MM.1S (cell line): Measurements from ENCODE around the gene UBN2.
"Not testable (repeated sequence)": the region's sequence is repeated elsewhere in the genome, so short reads cannot be mapped to it uniquely, and the experiment has no call there.

Source experiments
- EZH2 ChIP-seq: fragments of 300-600 bp; sonication (generic); optimal IDR thresholded peaks from 2 replicates; pipeline ENCODE3; 2017; ENCODE audit warnings: low read depth, mild to moderate bottlenecking, antibody characterized with exemption, low read length, mixed read lengths
- EZH2phosphoT487 ChIP-seq: fragments of 300-600 bp; sonication (generic); IDR thresholded peaks from 2 replicates; pipeline ENCODE4 v1.6.1; 2018; ENCODE audit warnings: antibody characterized with exemption, low read length
- TF ChIP-seq, protein P1 (sequence below): fragments of 300-600 bp; sonication (generic); IDR thresholded peaks from 2 replicates; pipeline ENCODE4 v1.5.1; 2016; ENCODE audit warnings: antibody characterized with exemption, low read length, mixed read lengths

DNA sequence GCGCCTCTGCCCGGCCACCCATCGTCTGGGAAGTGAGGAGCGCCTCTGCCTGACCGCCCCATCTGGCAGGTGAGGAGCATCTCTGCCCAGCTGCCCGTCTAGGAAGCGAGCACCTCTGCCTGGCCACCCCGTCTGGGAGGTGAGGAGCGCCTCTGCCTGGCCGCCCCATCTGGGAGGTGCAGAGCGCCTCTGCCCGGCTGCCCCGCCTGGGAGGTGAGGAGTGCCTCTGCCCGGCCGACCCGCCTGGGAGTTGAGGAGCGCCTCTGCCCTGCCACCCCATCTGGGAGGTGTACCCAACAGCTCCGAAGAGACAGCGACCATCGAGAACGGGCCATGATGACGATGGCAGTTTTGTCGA is 4.9 kb upstream of the UBN2 start:
- TF ChIP-seq, protein P1, sequence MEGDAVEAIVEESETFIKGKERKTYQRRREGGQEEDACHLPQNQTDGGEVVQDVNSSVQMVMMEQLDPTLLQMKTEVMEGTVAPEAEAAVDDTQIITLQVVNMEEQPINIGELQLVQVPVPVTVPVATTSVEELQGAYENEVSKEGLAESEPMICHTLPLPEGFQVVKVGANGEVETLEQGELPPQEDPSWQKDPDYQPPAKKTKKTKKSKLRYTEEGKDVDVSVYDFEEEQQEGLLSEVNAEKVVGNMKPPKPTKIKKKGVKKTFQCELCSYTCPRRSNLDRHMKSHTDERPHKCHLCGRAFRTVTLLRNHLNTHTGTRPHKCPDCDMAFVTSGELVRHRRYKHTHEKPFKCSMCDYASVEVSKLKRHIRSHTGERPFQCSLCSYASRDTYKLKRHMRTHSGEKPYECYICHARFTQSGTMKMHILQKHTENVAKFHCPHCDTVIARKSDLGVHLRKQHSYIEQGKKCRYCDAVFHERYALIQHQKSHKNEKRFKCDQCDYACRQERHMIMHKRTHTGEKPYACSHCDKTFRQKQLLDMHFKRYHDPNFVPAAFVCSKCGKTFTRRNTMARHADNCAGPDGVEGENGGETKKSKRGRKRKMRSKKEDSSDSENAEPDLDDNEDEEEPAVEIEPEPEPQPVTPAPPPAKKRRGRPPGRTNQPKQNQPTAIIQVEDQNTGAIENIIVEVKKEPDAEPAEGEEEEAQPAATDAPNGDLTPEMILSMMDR = not testable (repeated sequence)
- not testable (repeated sequence) for TF ChIP-seq EZH2, EZH2phosphoT487
